ENCODE measurements around the gene CHDH.

- TF ChIP-seq CTCF (IDR thresholded peaks at IDR 0.05; ENCODE audit: borderline replicate concordance, extremely low read depth, low read length, poor library complexity, severe bottlenecking): no peak
- no peak for TF ChIP-seq EZH2 (IDR thresholded peaks at IDR 0.05; ENCODE audit: borderline replicate concordance, low read depth, low read length, severe bottlenecking)
Observed at GRCh38 chr3:53811143-53811927, 34.9 kb downstream of the CHDH start.
